ENCODE measurements around the gene MON2.

The MON2 gene

GRCh38 chr12:62642486-62642885 is 175.9 kb downstream of the MON2 start:
- H3K36me3 Mint-ChIP-seq (ENCODE audit: insufficient read depth) = no peaks in the 10 kb centered on the region

DNA sequence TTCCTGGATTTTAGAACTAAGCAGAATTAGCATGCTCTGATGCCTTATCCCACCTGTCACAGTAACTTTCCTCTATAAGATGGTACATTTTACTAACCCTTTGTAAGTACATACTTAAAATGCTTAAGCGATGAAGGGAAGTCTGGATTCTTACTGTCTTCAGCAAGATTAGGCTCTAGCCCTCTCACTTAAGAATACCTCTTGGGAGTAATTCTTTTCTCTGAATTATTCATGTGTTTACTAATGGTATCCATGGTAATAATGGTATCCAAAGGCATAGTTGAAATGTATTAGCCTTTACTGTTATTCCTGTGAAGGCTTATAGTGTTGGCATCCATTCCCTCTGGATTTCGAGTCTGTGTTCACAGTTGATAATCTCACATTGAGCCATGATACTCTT is 176.9 kb downstream of the MON2 start:
- H3K36me3 Mint-ChIP-seq (ENCODE audit: insufficient read depth) = no peaks in the 10 kb centered on the region
- ATAC-seq (replicated peaks) = no peak
- DNase-seq = no peak
- no peak overlapping the region for H3K27ac Mint-ChIP-seq
- peaks cover 0 to 17% of the 10 kb centered on the region in 2 donors for H3K27me3 Mint-ChIP-seq
- peaks cover 9 to 14% of the 10 kb centered on the region in 2 donors for H3K4me1 Mint-ChIP-seq (ENCODE audit: low read depth in 2 of 2)
- no peaks in the 10 kb centered on the region for H3K9me3 Mint-ChIP-seq
- no peak overlapping the region for H3K4me3 Mint-ChIP-seq

More at GRCh38 chr12:62642486-62642885, 175.9 kb downstream of the MON2 start:
- no peaks in the 10 kb centered on the region for H3K9me3 Mint-ChIP-seq
- peaks cover 9 to 14% of the 10 kb centered on the region in 2 donors for H3K4me1 Mint-ChIP-seq (ENCODE audit: low read depth in 2 of 2)
- no peak for ATAC-seq (replicated peaks)
- H3K27ac Mint-ChIP-seq = no peak overlapping the region
- peaks cover 0 to 17% of the 10 kb centered on the region in 2 donors for H3K27me3 Mint-ChIP-seq
- H3K4me3 Mint-ChIP-seq = no peak overlapping the region
- no peak for DNase-seq

GRCh38 chr12:62646566-62646965 is 179.9 kb downstream of the MON2 start:
- Mint-ChIP-seq H3K4me1 (ENCODE audit: low read depth in 2 of 2) (peaks cover 2 to 3% of the 10 kb centered on the region in 2 donors), H3K4me3 (no peak overlapping the region), H3K9me3 (no peaks in the 10 kb centered on the region), H3K27ac (no peak overlapping the region), H3K27me3 (peaks cover 0 to 17% of the 10 kb centered on the region in 2 donors), H3K36me3 (ENCODE audit: insufficient read depth) (no peaks in the 10 kb centered on the region)
- ATAC-seq (replicated peaks) = no peak
- no peak for DNase-seq

DNA sequence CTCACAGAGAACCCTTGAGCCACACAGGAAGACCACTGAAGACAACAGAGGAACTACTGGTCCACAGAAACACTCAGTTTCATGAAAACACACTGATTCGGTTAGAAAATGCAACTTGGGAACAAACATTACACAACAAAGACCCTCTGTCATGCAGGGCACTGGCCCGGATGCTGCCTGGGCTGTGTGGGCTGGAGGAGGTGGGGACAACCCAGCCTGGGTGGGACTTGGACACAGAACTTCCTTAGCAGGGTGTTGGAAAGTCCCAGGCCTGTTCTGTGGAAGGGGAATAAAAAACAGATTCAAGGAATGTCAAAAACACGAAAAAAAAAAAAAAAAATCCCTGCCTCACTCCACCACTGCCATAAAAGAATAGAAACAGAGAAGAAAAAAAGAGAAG is 181.0 kb downstream of the MON2 start:
- Mint-ChIP-seq H3K27ac (no peak overlapping the region), H3K4me1 (ENCODE audit: low read depth in 2 of 2) (no peaks in the 10 kb centered on the region)

GRCh38 chr12:62649412-62650138 is 182.9 kb downstream of the MON2 start:
- Mint-ChIP-seq H3K9me3 (no peaks in the 10 kb centered on the region), H3K27me3 (peaks cover 0 to 32% of the 10 kb centered on the region in 2 donors), H3K27ac (no peak overlapping the region)

More for the DNA sequence above, 181.0 kb downstream of the MON2 start:
- Mint-ChIP-seq H3K9me3 (no peaks in the 10 kb centered on the region), H3K27me3 (peaks cover 0 to 17% of the 10 kb centered on the region in 2 donors), H3K36me3 (ENCODE audit: insufficient read depth) (no peaks in the 10 kb centered on the region), H3K4me3 (no peak overlapping the region)
- DNase-seq = no peak
- no peak for ATAC-seq (replicated peaks)

More at GRCh38 chr12:62649412-62650138, 182.9 kb downstream of the MON2 start:
- ATAC-seq (replicated peaks) (no peak), DNase-seq (no peak)
- no peak overlapping the region for H3K4me3 Mint-ChIP-seq
- H3K4me1 Mint-ChIP-seq (ENCODE audit: low read depth in 2 of 2) = peaks cover 3 to 4% of the 10 kb centered on the region in 2 donors
- no peaks in the 10 kb centered on the region for H3K36me3 Mint-ChIP-seq (ENCODE audit: insufficient read depth)
